Epithelial cell of proximal tubule (primary cell): Measurements from ENCODE around the gene PDZD4. TPM values are rescaled to one million over a fixed set of nuclear protein-coding genes. Genes with fewer than 3 reads are reported as not detected.

Experiments
- DNase-seq: peaks from one replicate; pipeline ENCODE4 v3.0.0-alpha.2; 2011; ENCODE audit warnings: low read depth
- H3K4me3 ChIP-seq: 2 replicates; pipeline ENCODE4 v1.5.1; 2011; ENCODE audit warnings: low read depth, mild to moderate bottlenecking, low read length
- total RNA-seq: library from RNA; depleted of rRNA; stranded (reverse); fragments of >200 nt; gene quantifications from 2 replicates; pipeline ENCODE4 v1.2.3, GENCODE V29; 2015
- TF ChIP-seq, protein P1 (sequence below): conservative IDR thresholded peaks from 2 replicates; pipeline ENCODE4 v1.5.1; 2012; ENCODE audit warnings: low read depth, mild to moderate bottlenecking, low read length

Gene PDZD4
- total RNA-seq, 1 donor from 2014 or later, result 0.17 TPM

DNA sequence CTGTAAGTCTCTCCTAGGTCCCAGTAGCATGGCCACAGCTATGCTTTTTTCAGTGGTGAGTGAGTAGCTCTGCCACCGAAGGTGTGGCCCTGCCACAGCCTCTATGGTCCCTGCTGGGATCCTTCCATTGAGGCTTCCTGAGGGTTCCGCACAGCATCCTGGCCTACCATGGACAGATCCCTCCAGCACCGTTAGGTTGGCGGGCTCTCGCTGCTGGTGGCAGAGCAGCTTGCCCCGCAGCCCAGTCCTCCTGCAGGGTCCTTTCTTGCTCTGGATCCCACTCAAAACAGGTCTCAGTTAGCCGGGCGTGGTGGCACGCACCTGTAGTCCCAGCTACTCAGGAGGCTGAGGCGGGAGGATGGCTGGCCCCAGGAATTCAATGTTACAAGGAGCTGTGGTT is 2.4 kb upstream of the PDZD4 start:
- no peak for DNase-seq
- H3K4me3 ChIP-seq, result no peak overlapping the region
- TF ChIP-seq, protein P1, sequence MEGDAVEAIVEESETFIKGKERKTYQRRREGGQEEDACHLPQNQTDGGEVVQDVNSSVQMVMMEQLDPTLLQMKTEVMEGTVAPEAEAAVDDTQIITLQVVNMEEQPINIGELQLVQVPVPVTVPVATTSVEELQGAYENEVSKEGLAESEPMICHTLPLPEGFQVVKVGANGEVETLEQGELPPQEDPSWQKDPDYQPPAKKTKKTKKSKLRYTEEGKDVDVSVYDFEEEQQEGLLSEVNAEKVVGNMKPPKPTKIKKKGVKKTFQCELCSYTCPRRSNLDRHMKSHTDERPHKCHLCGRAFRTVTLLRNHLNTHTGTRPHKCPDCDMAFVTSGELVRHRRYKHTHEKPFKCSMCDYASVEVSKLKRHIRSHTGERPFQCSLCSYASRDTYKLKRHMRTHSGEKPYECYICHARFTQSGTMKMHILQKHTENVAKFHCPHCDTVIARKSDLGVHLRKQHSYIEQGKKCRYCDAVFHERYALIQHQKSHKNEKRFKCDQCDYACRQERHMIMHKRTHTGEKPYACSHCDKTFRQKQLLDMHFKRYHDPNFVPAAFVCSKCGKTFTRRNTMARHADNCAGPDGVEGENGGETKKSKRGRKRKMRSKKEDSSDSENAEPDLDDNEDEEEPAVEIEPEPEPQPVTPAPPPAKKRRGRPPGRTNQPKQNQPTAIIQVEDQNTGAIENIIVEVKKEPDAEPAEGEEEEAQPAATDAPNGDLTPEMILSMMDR, result no peak

DNA sequence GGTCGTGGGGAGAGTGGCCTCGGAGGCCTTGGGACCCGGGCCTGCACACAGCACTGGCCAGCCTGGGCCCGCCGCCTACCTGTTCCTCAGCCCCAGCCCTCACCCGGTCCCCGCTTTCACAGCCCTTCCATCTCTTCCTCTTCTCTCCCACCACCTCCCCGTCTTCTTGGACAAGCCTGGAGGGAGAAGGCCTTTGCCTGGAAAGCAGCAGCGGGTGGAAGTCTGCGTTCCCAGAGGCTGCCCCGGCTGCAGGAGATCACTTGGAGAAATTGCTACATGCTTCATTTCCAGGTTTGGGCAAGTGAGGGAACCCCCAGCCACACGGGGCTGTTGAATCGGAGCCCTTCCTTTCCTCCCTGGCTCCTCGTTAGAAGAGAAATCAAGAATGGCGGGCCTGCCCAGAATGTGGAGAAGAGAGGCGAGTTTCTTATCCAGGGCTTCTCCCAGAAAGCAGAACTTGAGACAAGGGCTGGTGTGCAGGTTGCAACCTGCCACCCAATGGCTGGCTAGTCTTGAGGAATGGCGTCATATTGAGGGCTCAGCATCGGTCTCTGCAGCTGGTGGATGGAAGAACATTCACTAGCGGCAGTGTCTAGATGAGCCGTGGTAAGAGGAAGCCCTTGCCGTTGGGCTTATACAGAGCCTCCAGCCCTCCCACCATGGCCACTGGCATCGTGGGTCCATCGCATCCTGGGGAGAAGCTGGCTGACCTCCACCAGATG is 1.2 kb upstream of the PDZD4 start:
- no peak overlapping the region for H3K4me3 ChIP-seq
- no peak for DNase-seq
- TF ChIP-seq, protein P1, result no peak

DNA sequence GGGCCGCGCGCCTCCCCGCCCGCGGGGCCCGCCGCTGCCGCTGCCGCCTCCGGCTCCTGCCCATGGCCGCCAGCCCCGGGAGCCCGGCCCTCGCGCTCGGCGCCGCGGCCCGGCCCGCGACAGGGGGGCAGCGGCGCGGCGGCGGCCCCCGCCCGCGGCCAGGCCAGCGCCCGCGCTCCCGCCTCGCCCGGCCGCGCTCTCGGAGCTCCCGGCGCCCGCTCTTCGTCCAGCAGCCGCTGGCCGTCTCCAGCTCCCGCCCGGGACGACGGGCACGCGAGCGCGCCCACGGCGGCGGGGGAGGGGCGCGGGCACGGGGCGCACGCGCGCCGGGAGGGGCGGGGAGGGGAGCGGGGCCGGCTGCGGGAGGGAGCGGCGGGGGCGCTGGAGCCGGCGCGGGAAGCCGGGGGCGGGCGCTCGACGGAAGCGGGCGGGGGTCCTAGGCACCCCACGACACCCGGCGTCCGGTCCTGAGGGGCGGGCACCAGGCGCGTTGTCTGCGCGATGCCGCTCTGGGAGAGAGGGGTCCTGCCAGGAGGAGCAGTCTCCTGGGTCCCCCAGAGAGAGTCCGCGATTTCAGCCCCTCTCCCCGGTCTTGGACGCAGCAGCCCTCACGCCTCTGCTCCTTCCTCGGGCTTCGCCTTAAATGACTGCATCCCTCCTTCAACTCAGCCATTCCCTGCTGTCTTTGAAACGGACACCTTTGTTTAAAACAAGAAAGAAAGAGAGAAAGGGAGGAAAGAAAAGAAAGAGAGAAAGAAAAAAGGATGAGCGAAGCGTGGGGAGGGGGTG is 490 bp upstream of the PDZD4 start:
- DNase-seq, result no peak
- H3K4me3 ChIP-seq, result no peak overlapping the region
- TF ChIP-seq, protein P1, result no peak

DNA sequence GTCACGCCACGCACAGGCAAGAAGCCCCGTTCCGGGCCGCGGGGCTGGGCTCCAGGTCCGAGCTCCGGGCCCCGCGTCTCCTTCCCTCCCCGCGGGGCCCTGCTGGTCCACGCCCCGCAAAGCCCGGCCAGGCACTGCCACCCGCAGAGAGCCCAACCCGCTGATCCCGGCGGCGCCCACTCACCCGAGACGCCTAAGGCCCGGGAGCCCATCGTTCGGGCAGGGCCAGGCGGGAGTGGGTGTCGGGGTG is 870 bp downstream of the PDZD4 start:
- no peak for DNase-seq
- TF ChIP-seq, protein P1, result no peak
- no peak overlapping the region for H3K4me3 ChIP-seq

DNA sequence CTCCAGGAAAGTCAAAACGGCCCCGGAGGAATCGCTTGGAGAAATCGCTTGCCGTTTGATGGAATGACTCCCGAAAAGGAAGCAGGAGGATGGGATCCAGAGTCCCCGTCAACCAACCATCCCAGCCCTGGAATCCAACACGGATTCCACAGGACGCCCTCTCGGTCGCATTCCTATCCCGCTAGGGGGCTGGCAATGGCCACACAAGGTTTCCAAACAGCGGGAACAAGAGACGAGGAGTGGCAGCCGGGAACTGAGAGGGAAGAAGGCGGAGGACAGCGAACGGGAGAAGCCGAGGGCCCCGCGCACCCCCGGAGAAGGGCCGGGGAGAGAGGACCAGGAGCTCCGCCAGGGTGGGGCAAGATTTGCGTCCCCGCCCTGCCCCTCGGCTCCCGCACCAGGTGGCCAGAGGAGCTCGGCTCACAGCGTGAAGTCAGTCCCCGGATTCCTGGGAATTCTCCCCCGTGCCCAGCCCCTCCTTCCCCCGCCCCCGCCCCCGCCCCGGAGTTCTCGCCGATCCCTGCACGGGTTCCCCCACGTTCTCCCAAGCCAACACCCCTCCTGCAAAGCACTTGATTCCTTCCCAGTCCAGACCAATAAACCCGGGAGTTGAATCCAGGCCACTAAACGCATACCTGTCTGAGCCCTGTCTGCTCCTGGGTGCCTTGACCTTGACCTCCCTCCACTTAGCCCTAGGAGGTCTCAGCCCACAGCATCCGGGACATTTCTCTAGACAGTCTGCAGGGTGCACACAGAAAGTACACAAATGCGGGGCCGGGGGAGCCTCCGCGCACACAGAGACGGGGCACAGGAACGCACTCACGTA is 1.4 kb downstream of the PDZD4 start:
- TF ChIP-seq, protein P1, result no peak
- no peak overlapping the region for H3K4me3 ChIP-seq
- DNase-seq, result no peak

GRCh38 chrX:153828308-153828707 is 2.0 kb downstream of the PDZD4 start:
- no peak for DNase-seq
- TF ChIP-seq, protein P1, result no peak
- no peak overlapping the region for H3K4me3 ChIP-seq
